Left lung (tissue), 10 donors: ENCODE data around the gene TOB1. TPM values are rescaled to one million over a fixed set of nuclear protein-coding genes. Genes with fewer than 3 reads are reported as not detected.

Source experiments
- ATAC-seq: fragments of 200-7000 bp; cut with Tn5 transposase; one replicate; pipeline ENCODE4 v1.9.1; 2020; ENCODE audit warnings: moderate library complexity
- DNase-seq, 4 donors: peaks; one replicate each; pipeline ENCODE4 v3.0.0-alpha.2; 2013 to 2020
- H3K27ac ChIP-seq, 2 donors: fragments of 200-600 bp; sonication (generic) in 1 of 2; one replicate each; pipeline versions ENCODE4 v1.5.0 to v1.8.0; 2020 to 2021
- H3K27me3 ChIP-seq, 2 donors: fragments of 200-600 bp; sonication (generic) in 1 of 2; one replicate each; pipeline versions ENCODE4 v1.5.0 to v1.8.0; 2020 to 2021
- H3K36me3 ChIP-seq, 2 donors: fragments of 200-600 bp; sonication (generic) in 1 of 2; one replicate each; pipeline versions ENCODE4 v1.5.0 to v1.8.0; 2020 to 2021
- H3K4me1 ChIP-seq, 2 donors: fragments of 200-600 bp; one replicate each; pipeline ENCODE4 v1.8.0; 2021
- H3K4me3 ChIP-seq, 2 donors: fragments of 200-600 bp; sonication (generic) in 1 of 2; one replicate each; pipeline versions ENCODE4 v1.5.0 to v1.8.0; 2020 to 2021; ENCODE audit warnings: mild to moderate bottlenecking in 1 of 2
- H3K9me3 ChIP-seq, 2 donors: fragments of 200-600 bp; sonication (generic) in 1 of 2; one replicate each; pipeline versions ENCODE4 v1.5.0 to v1.8.0; 2020 to 2021
- intact Hi-C, 2 donors: fragments of 100-400 bp; cut with DNase I; formaldehyde crosslinking; loops; one replicate each; pipeline versions ENCODE4 v1.11.2 to v1.14.2; 2022
- polyA plus RNA-seq, 6 donors: library from polyadenylated mRNA; unstranded; fragments of 120-200 nt; gene quantifications; one replicate each; pipeline ENCODE4 v1.2.1, GENCODE V29; 2013; ENCODE audit not compliant: insufficient read length in 6 of 6
- total RNA-seq, 2 donors: library from RNA; stranded (reverse); fragmentation: NEBNext Ultra II Directional; extraction: Animal tissue kit (Norgen Biotek cat#: 25700); gene quantifications; one replicate each; pipeline ENCODE4 v1.2.1, GENCODE V29; 2021
- TF ChIP-seq, protein P1 (sequence below), 2 donors: fragments of 200-600 bp; sonication (generic) in 1 of 2; IDR thresholded peaks; one replicate each; pipeline versions ENCODE4 v1.5.0 to v1.8.0; 2021; ENCODE audit warnings: antibody characterized with exemption in 2 of 2
- donor health status: DM: no; HTN: yes; CAD: no.
- donor health status: DM: no; HTN: no; CAD: no.

TOB1 gene
- total and polyA plus RNA-seq, 8 donors = 20.1 to 81.1 (median 29.8) TPM

DNA sequence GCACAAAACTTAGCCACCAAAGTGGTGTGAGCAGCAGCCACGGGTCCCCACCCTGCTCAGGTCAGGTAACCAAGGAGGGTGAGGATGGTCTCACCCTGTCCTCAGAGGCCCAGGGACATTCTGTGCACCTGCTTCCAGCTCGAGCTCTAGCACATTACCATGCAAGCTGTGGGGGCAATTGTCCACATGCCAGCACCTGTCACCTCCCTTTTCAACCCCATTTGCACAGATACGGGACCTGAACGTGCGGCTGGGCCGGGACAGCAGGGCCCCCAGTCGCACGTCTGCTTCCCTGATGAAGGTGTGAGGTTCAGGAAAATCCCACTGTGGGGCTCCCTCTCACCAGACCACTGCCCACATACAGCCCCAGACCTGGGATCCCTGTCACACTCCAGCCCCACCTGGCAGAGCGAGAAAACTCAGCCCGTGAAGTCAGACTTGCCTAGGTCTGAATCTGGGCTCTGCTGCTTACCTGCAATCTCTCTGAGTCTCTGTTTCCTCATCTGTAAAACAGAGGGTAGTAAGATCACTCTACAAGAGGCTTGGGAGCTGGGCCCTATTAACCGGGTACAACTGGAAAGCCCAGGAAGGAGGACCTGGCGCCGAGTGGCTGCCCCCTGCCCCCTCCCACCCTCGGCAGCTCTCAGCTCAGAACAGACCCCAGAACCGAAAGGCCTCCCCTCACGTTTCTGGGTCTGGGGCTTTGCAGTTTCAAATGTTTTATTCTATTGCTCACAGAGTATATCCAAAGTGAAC is 22.8 kb downstream of the TOB1 start:
- intact Hi-C loops = loop anchor here (5.0 to 10.0 kb wide), 2 partner anchors 61 to 111 kb away; no protein-coding TSS in a partner anchor

DNA sequence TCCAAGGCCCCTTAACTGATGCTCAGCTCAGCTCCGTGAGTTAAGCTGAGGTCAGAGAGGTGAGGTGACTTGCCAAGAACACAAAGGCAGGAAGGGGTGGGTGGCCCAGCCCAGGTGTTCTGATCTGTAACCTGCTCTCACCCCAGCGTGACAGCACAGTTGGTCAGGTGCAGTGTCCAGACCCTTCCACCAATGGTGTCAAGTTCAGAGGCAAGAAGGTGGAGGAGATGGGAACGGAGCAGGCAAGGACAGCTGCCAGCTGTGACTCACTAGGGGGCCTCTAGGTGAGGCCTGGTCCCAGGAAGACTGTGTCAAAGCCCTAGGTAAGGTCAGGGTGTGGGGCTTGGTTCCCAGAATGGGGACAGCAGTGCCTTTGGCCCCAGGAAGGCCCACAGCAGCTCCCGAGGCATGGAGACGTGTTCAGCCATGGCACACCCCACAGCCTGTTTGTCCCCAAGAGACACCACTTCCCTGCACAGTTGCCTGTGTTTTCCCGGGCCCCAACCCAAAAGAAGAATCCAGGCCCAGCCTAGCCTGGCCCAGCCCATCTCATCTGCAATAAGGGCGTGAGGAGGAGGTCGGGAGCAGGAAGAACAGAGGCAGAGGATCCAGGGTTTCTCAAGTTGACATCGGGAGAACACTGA is 23.5 kb downstream of the TOB1 start:
- Histone ChIP-seq H3K27ac (no peak overlapping the region), H3K27me3 (no peaks in the 10 kb centered on the region), H3K36me3 (no peaks in the 10 kb centered on the region), H3K4me3 (no peak overlapping the region), H3K4me1 (no peaks in the 10 kb centered on the region), H3K9me3 (no peaks in the 10 kb centered on the region)
- ATAC-seq (no peak), DNase-seq (no peak)
- TF ChIP-seq, protein P1, sequence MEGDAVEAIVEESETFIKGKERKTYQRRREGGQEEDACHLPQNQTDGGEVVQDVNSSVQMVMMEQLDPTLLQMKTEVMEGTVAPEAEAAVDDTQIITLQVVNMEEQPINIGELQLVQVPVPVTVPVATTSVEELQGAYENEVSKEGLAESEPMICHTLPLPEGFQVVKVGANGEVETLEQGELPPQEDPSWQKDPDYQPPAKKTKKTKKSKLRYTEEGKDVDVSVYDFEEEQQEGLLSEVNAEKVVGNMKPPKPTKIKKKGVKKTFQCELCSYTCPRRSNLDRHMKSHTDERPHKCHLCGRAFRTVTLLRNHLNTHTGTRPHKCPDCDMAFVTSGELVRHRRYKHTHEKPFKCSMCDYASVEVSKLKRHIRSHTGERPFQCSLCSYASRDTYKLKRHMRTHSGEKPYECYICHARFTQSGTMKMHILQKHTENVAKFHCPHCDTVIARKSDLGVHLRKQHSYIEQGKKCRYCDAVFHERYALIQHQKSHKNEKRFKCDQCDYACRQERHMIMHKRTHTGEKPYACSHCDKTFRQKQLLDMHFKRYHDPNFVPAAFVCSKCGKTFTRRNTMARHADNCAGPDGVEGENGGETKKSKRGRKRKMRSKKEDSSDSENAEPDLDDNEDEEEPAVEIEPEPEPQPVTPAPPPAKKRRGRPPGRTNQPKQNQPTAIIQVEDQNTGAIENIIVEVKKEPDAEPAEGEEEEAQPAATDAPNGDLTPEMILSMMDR (IDR thresholded peaks at IDR 0.05) = no peak
- intact Hi-C loops = loop anchor here (5.0 to 10.0 kb wide), 2 partner anchors 60 to 112 kb away; no protein-coding TSS in a partner anchor

More for the DNA sequence above, 22.8 kb downstream of the TOB1 start:
- TF ChIP-seq, protein P1 (IDR thresholded peaks at IDR 0.05) = no peak
- no peaks in the 10 kb centered on the region for H3K36me3 ChIP-seq
- H3K9me3 ChIP-seq = peaks cover 0 to 5% of the 10 kb centered on the region in 2 donors
- no peaks in the 10 kb centered on the region for H3K4me1 ChIP-seq
- no peak for ATAC-seq
- H3K27me3 ChIP-seq = no peaks in the 10 kb centered on the region
- no peak for DNase-seq
- H3K4me3 ChIP-seq = no peak overlapping the region
- H3K27ac ChIP-seq = no peak overlapping the region

DNA sequence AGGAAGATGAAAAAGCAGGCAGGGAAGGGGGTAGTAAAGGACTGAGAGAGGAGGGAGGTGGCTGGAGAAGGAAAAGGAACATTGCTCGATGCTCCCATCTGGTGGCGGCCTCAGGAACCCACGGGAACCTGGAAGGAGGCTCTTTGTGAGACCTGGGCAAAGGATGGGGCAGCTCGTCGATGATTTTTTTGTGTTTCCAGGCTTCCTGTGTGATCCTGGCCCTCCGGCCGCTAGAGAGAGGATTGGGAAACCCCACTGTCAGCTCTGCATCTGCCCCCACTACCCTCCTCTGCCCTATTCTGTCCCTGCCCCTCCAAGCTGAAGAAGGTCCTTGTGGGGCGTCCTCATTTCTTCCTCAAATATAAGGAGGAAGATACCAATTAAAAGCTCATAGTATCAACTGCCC is 24.2 kb downstream of the TOB1 start:
- H3K4me3 ChIP-seq = no peak overlapping the region
- TF ChIP-seq, protein P1 (IDR thresholded peaks at IDR 0.05) = peak; percentile 59 to 81
- peak; percentile 89 for ATAC-seq
- intact Hi-C loops = loop anchor here (5.0 to 10.0 kb wide), 2 partner anchors 60 to 113 kb away; no protein-coding TSS in a partner anchor
- no peaks in the 10 kb centered on the region for H3K9me3 ChIP-seq
- DNase-seq = peak; percentile 59 to 83 (median 73)
- H3K36me3 ChIP-seq = no peaks in the 10 kb centered on the region
- H3K27me3 ChIP-seq = no peaks in the 10 kb centered on the region
- H3K4me1 ChIP-seq = no peaks in the 10 kb centered on the region
- no peak overlapping the region for H3K27ac ChIP-seq

DNA sequence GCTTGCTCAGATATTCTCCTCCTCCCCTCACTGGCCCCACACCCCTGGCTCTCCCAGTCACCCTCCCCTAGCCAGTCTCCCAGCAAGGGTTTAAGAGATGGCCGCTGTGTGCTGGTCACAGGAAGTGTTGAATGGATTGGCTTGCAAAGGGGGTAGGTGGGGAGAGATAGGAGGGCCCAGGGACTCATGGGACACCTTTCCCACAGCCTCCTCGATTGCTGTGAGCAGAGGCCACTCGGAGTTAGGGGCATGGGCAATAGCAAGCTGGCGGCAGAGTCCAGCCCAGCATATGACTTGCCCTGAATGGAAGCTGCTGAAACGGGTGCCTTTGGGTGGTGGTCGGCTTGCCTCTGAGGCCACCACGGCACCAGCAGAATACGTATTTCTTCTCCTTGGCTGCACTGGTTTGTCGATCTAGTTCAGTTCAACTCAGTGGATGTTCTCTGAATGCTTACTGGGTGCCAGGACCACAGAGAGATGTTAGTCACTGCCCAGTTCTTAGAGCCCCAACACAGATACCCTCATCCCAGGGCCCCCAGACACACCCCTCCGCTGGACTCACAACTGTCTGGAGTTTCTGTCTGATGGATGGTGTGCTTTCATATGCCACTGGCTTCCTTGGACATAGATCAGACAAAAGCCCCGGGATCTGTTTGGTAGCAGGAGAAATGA is 24.7 kb downstream of the TOB1 start:
- Histone ChIP-seq H3K27ac (no peak overlapping the region), H3K4me3 (no peak overlapping the region), H3K27me3 (no peaks in the 10 kb centered on the region), H3K36me3 (no peaks in the 10 kb centered on the region), H3K4me1 (no peaks in the 10 kb centered on the region), H3K9me3 (no peaks in the 10 kb centered on the region)
- intact Hi-C loops = loop anchor here (5.0 to 10.0 kb wide), 2 partner anchors 59 to 113 kb away; no protein-coding TSS in a partner anchor
- TF ChIP-seq, protein P1 (IDR thresholded peaks at IDR 0.05) = no peak
- ATAC-seq (no peak), DNase-seq (no peak)
